H1 (cell line): ENCODE measurements around the gene MOB4. TPM values are rescaled to one million over a fixed set of nuclear protein-coding genes. Genes with fewer than 3 reads are reported as not detected.

Experiments
- CTCF ChIA-PET: fragments of 300-600 bp; sonication (Branson Sonifier 250); formaldehyde crosslinking; loops from one replicate; lab custom pipeline; 2021; ENCODE audit not compliant: partially characterized antibody; lab: Charles Lee
- POLR2A ChIA-PET: fragments of 300-600 bp; sonication (Branson Sonifier 250); formaldehyde crosslinking; loops from one replicate; lab custom pipeline; 2021; ENCODE audit warnings: inconsistent platforms; ENCODE audit not compliant: partially characterized antibody; lab: Charles Lee
- DNase-seq, 2 experiments: peaks; one replicate each; pipeline versions ENCODE4 v3.0.0 to v3.0.0-alpha.2; 2010 to 2022; ENCODE audit warnings: low spot score in 2 of 2, low read depth in 1 of 2, mixed read lengths in 1 of 2
- FAIRE-seq: peaks from 2 replicates; lab custom pipeline; 2011; peaks lifted over from hg19 to GRCh38; lab: Jason Lieb, UNC
- H2AFZ ChIP-seq: 2 replicates; pipeline ENCODE4 v1.8.1; 2012; ENCODE audit warnings: low read length, inconsistent platforms
- H2AK5ac ChIP-seq: 2 replicates; pipeline ENCODE4 v1.6.1; 2013; ENCODE audit warnings: low read depth, low read length
- H2BK120ac ChIP-seq: replicated peaks from 2 replicates; pipeline ENCODE3; 2013; ENCODE audit warnings: low read depth, low read length, inconsistent platforms
- H2BK12ac ChIP-seq: 2 replicates; pipeline ENCODE4 v1.6.1; 2013; ENCODE audit warnings: low read depth, low read length
- H2BK15ac ChIP-seq: 2 replicates; pipeline ENCODE4 v1.6.1; 2013; ENCODE audit warnings: low read length
- H2BK20ac ChIP-seq: 2 replicates; pipeline ENCODE4 v1.6.1; 2013; ENCODE audit warnings: low read length
- H2BK5ac ChIP-seq: 2 replicates; pipeline ENCODE4 v1.6.1; 2013; ENCODE audit warnings: low read depth, low read length
- H3K14ac ChIP-seq: 2 replicates; pipeline ENCODE4 v1.6.1; 2013; ENCODE audit warnings: inconsistent platforms; ENCODE audit not compliant: insufficient read length
- H3K18ac ChIP-seq: 2 replicates; pipeline ENCODE4 v1.6.1; 2013; ENCODE audit warnings: low read length; ENCODE audit errors: extremely low read depth
- H3K23ac ChIP-seq: 2 replicates; pipeline ENCODE4 v1.6.1; 2013; ENCODE audit warnings: inconsistent platforms; ENCODE audit not compliant: insufficient read length
- H3K23me2 ChIP-seq: 2 replicates; pipeline ENCODE4 v1.6.1; 2013; ENCODE audit warnings: low read depth, low read length
- H3K27ac ChIP-seq: 2 replicates; pipeline ENCODE4 v1.6.1; 2011; ENCODE audit warnings: low read depth, low read length, inconsistent platforms
- H3K27me3 ChIP-seq, 4 experiments: replicated peaks in 1 of 4; 1 replicate in 1 of 4; 2 replicates in 3 of 4; pipeline versions ENCODE4 v1.6.1 to v1.8.1; 2011 to 2013; ENCODE audit warnings: low read length in 3 of 4, mild to moderate bottlenecking in 3 of 4, inconsistent platforms in 2 of 4, mixed read lengths in 2 of 4, moderate library complexity in 1 of 4; ENCODE audit not compliant: control insufficient read depth in 3 of 4, insufficient read depth in 3 of 4; ENCODE audit errors: extremely low read depth in 1 of 4
- H3K36me3 ChIP-seq, 4 experiments: 2 replicates each; pipeline versions ENCODE4 v1.6.1 to v1.8.1; 2011 to 2013; ENCODE audit warnings: mild to moderate bottlenecking in 4 of 4, low read length in 3 of 4, moderate library complexity in 2 of 4, control low read depth in 1 of 4, inconsistent platforms in 1 of 4; ENCODE audit not compliant: insufficient read depth in 4 of 4, control insufficient read depth in 2 of 4
- H3K4ac ChIP-seq: replicated peaks from 2 replicates; pipeline ENCODE3; 2013; ENCODE audit warnings: low read length, low read depth, mixed read lengths, inconsistent platforms; ENCODE audit not compliant: insufficient read length
- H3K4me1 ChIP-seq, 4 experiments: replicated peaks in 1 of 4; 1 replicate in 1 of 4; 2 replicates in 3 of 4; pipeline versions ENCODE4 v1.6.1 to v1.8.1; 2011 to 2013; ENCODE audit warnings: low read length in 3 of 4, inconsistent platforms in 2 of 4, mixed read lengths in 1 of 4; ENCODE audit not compliant: insufficient read depth in 4 of 4, control insufficient read depth in 3 of 4
- H3K4me2 ChIP-seq, 2 experiments: 2 replicates each; pipeline versions ENCODE4 v1.6.1 to v1.8.1; 2011 to 2013; ENCODE audit warnings: low read depth in 2 of 2, low read length in 2 of 2, control low read depth in 1 of 2, inconsistent platforms in 1 of 2, mild to moderate bottlenecking in 1 of 2; ENCODE audit not compliant: insufficient read depth in 1 of 2
- H3K4me3 ChIP-seq, 4 experiments: fragments of 200-600, 300-600 bp in 1 of 4; sonication (generic), shearing (Covaris generic), sonication (Bioruptor Twin) in 1 of 4; 2 replicates each; pipeline versions ENCODE4 v1.5.1 to v1.8.1; 2011 to 2016; ENCODE audit warnings: low read length in 4 of 4, low read depth in 3 of 4, control low read depth in 2 of 4, inconsistent platforms in 2 of 4, mild to moderate bottlenecking in 2 of 4, mixed read lengths in 1 of 4, moderate library complexity in 1 of 4; ENCODE audit not compliant: insufficient read depth in 2 of 4; ENCODE audit errors: extremely low read depth in 1 of 4
- H3K56ac ChIP-seq: replicated peaks from 2 replicates; pipeline ENCODE3; 2013; ENCODE audit warnings: low read depth, mild to moderate bottlenecking, mixed read lengths, low read length, inconsistent platforms; ENCODE audit not compliant: insufficient read length
- H3K79me1 ChIP-seq: 2 replicates; pipeline ENCODE4 v1.6.1; 2013; ENCODE audit warnings: low read depth, low read length, control low read depth
- H3K79me2 ChIP-seq, 2 experiments: 2 replicates each; pipeline versions ENCODE4 v1.6.1 to v1.8.1; 2012 to 2013; ENCODE audit warnings: low read length in 2 of 2, mild to moderate bottlenecking in 2 of 2, inconsistent platforms in 1 of 2; ENCODE audit not compliant: insufficient read depth in 2 of 2, control insufficient read depth in 1 of 2
- H3K9ac ChIP-seq, 4 experiments: replicated peaks in 1 of 4; 1 replicate in 1 of 4; 2 replicates in 3 of 4; pipeline versions ENCODE4 v1.6.1 to v1.8.1; 2011 to 2013; ENCODE audit warnings: low read depth in 3 of 4, low read length in 3 of 4, control low read depth in 2 of 4, mild to moderate bottlenecking in 2 of 4, moderate library complexity in 2 of 4, inconsistent platforms in 1 of 4; ENCODE audit errors: extremely low read depth in 1 of 4
- H3K9me3 ChIP-seq, 2 experiments: 2 replicates each; pipeline versions ENCODE4 v1.6.1 to v1.8.1; 2012 to 2013; ENCODE audit warnings: mild to moderate bottlenecking in 2 of 2, moderate library complexity in 2 of 2, control low read depth in 1 of 2, inconsistent platforms in 1 of 2, low read depth in 1 of 2, low read length in 1 of 2, mixed read lengths in 1 of 2; ENCODE audit not compliant: insufficient read depth in 2 of 2
- H4K20me1 ChIP-seq, 2 experiments: replicated peaks in 1 of 2; 2 replicates each; pipeline versions ENCODE3 to v1.8.1; 2011 to 2013; ENCODE audit warnings: inconsistent platforms in 2 of 2, low read length in 2 of 2, mild to moderate bottlenecking in 1 of 2; ENCODE audit not compliant: insufficient read depth in 2 of 2, control insufficient read depth in 1 of 2
- H4K5ac ChIP-seq: 2 replicates; pipeline ENCODE4 v1.6.1; 2013; ENCODE audit warnings: low read length, low read depth, mixed read lengths, inconsistent platforms; ENCODE audit not compliant: insufficient read length
- H4K8ac ChIP-seq: 2 replicates; pipeline ENCODE4 v1.8.0; 2013; ENCODE audit warnings: mild to moderate bottlenecking, moderate library complexity, low read length, inconsistent platforms; ENCODE audit not compliant: insufficient read depth; ENCODE audit errors: extremely low read depth
- H4K91ac ChIP-seq: replicated peaks from 2 replicates; pipeline ENCODE3; 2013; ENCODE audit warnings: low read length, mixed read lengths, inconsistent platforms; ENCODE audit not compliant: insufficient read length
- BACH1 ChIP-seq: IDR thresholded peaks from 2 replicates; pipeline ENCODE4 v1.6.1; 2012; ENCODE audit warnings: low read length, improper control_type of control experiment
- BRCA1 ChIP-seq: IDR thresholded peaks from 2 replicates; pipeline ENCODE4 v1.6.1; 2012; ENCODE audit warnings: low read depth, low read length, improper control_type of control experiment
- CBX5 ChIP-seq: fragments of 300-800, 300-1000 bp; sonication (generic); IDR thresholded peaks from 2 replicates; pipeline ENCODE4 v1.7.1; 2016; ENCODE audit warnings: antibody characterized with exemption, low read length, low read depth
- CTBP2 ChIP-seq: IDR thresholded peaks from 2 replicates; pipeline ENCODE4 v1.7.0; 2011; ENCODE audit warnings: borderline replicate concordance, mild to moderate bottlenecking, moderate library complexity, mixed read lengths, low read length; ENCODE audit not compliant: insufficient read depth, insufficient read length
- EP300 ChIP-seq, 2 experiments: IDR thresholded peaks; 1 replicate in 1 of 2; 2 replicates in 1 of 2; pipeline ENCODE4 v1.6.1; 2011 to 2012; ENCODE audit warnings: low read depth in 2 of 2, low read length in 2 of 2, mild to moderate bottlenecking in 2 of 2, borderline replicate concordance in 1 of 2, inconsistent platforms in 1 of 2, moderate library complexity in 1 of 2
- JUND ChIP-seq: IDR thresholded peaks from 2 replicates; pipeline ENCODE4 v1.6.1; 2011; ENCODE audit warnings: mild to moderate bottlenecking, improper control_type of control experiment, low read length
- NANOG ChIP-seq: IDR thresholded peaks from 2 replicates; pipeline ENCODE4 v1.6.1; 2011; ENCODE audit warnings: low read length, low read depth, mild to moderate bottlenecking, inconsistent platforms; ENCODE audit not compliant: insufficient read depth, poor library complexity, severe bottlenecking
- POLR2AphosphoS5 ChIP-seq: IDR thresholded peaks from 2 replicates; pipeline ENCODE4 v1.6.1; 2011; ENCODE audit warnings: low read depth, low read length
- RNF2 ChIP-seq: fragments of 200-900, 300-1000 bp; sonication (generic); IDR thresholded peaks from 2 replicates; pipeline ENCODE4 v1.7.1; 2016; ENCODE audit warnings: borderline replicate concordance, low read depth, mild to moderate bottlenecking, antibody characterized with exemption, low read length; ENCODE audit not compliant: poor library complexity, severe bottlenecking; ENCODE audit errors: missing control alignments
- WGBS, 2 experiments: shearing (Covaris generic) in 1 of 2; methylation state at CpG; one replicate each; pipeline versions ENCODE4 v1.1.6 to v1.1.7; 2013 to 2015; ENCODE audit warnings: low lambda C conversion rate in 2 of 2, mixed read lengths in 2 of 2, inconsistent platforms in 1 of 2, low coverage in 1 of 2, missing lambda C conversion rate in 1 of 2; ENCODE audit not compliant: insufficient replicate concordance in 2 of 2, insufficient coverage in 1 of 2, insufficient read length in 1 of 2; ENCODE audit errors: extremely low coverage in 1 of 2, missing lambda C conversion rate in 1 of 2; 5-methylcytosine and 5-hydroxymethylcytosine counted together
- polyA plus RNA-seq, 7 experiments: library from polyadenylated mRNA; depleted of rRNA in 3 of 7; stranded (reverse) in 5 of 7; unstranded in 2 of 7; fragments of >200 nt in 5 of 7; fragments of 200-250 nt in 2 of 7; gene quantifications; 1 replicate in 5 of 7; 2 replicates in 1 of 7; 4 replicates in 1 of 7; pipeline versions ENCODE4 v1.2.1 to v1.2.3, GENCODE V29; 2011 to 2013; ENCODE audit warnings: missing spikeins in 2 of 7, mixed read lengths in 2 of 7
- total RNA-seq: library from RNA; stranded (reverse); fragmentation: NEBNext Ultra II Directional; extraction: Animal tissue kit (Norgen Biotek cat#: 25700); gene quantifications from 2 replicates; pipeline ENCODE4 v1.2.1, GENCODE V29; 2021
- TF ChIP-seq, protein P1 (sequence below): IDR thresholded peaks from 2 replicates; pipeline ENCODE4 v1.6.1; 2011; ENCODE audit warnings: low read length, improper control_type of control experiment

The MOB4 gene
- total and polyA plus RNA-seq, 2 of the 8 experiments (the other 6 are each of a cell fraction or from before 2014, with no cell fraction given) = 51.5 to 54.2 TPM

DNA sequence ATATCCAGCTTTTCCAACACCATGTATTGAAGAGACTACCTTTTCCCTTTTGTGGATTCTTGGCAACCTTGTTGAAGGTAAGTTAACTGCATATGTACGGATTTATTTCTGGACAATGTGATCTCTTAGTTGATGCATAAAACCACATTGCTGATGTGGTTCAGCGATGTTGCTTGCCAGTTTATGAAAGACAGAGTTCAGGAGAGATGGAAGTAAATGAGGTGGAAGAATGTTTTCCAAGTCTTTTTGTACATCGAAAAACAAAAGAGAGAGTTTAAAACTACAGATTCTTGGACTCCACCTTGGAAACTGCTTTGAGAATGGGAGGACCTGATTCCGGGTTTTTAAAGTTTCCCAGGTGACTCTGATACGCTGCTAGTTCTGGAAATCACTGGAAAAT lies 43.8 kb downstream of the MOB4 start:
- Histone ChIP-seq H3K27ac (no peak overlapping the region), H2BK15ac (no peak overlapping the region)

More for the DNA sequence above, 43.8 kb downstream of the MOB4 start:
- H3K23ac ChIP-seq = no peak overlapping the region
- H4K91ac ChIP-seq = no peak overlapping the region
- no peak overlapping the region for H3K18ac ChIP-seq
- H3K4me3 ChIP-seq = no peak overlapping the region
- DNase-seq = no peak
- no peak overlapping the region for H2BK20ac ChIP-seq
- no peak overlapping the region for H4K8ac ChIP-seq
- no peaks in the 10 kb centered on the region for H3K9me3 ChIP-seq
- TF ChIP-seq NANOG (no peak), JUND (no peak), EP300 (IDR thresholded peaks at IDR 0.05; ENCODE audit: borderline replicate concordance in 1 of 2, low read depth in 2 of 2, low read length in 2 of 2) (no peak), CBX5 (no peak), BRCA1 (no peak), POLR2AphosphoS5 (no peak), BACH1 (no peak), CTBP2 (no peak), RNF2 (no peak)
- TF ChIP-seq, protein P1, sequence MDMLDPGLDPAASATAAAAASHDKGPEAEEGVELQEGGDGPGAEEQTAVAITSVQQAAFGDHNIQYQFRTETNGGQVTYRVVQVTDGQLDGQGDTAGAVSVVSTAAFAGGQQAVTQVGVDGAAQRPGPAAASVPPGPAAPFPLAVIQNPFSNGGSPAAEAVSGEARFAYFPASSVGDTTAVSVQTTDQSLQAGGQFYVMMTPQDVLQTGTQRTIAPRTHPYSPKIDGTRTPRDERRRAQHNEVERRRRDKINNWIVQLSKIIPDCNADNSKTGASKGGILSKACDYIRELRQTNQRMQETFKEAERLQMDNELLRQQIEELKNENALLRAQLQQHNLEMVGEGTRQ = no peak
- TF ChIP-seq, all 59 proteins: peak for 0
- H3K79me2 ChIP-seq = no peaks in the 10 kb centered on the region
- no peak overlapping the region for H2AFZ ChIP-seq
- no peak overlapping the region for H3K9ac ChIP-seq
- H3K56ac ChIP-seq = no peak overlapping the region
- no peak overlapping the region for H2BK120ac ChIP-seq
- POLR2A ChIA-PET = interaction anchor here (1.8 kb wide), 1 partner anchor 12 kb away, joined by 3 read pairs; no protein-coding TSS in a partner anchor
- H4K5ac ChIP-seq = no peak overlapping the region
- H3K4ac ChIP-seq = no peak overlapping the region
- no peak overlapping the region for H3K14ac ChIP-seq
- no peak overlapping the region for H3K4me2 ChIP-seq
- H3K27me3 ChIP-seq = no peaks in the 10 kb centered on the region
- no peak overlapping the region for H2BK12ac ChIP-seq
- no peaks in the 10 kb centered on the region for H3K23me2 ChIP-seq
- H2AK5ac ChIP-seq = no peak overlapping the region
- H4K20me1 ChIP-seq = no peaks in the 10 kb centered on the region
- peaks cover 0 to 16% (median 0%) of the 10 kb centered on the region in 4 experiments; a peak in 2 of 8 replicates for H3K36me3 ChIP-seq
- H2BK5ac ChIP-seq = no peak overlapping the region
- no peaks in the 10 kb centered on the region for H3K4me1 ChIP-seq
- CTCF ChIA-PET = no interaction called here
- no peaks in the 10 kb centered on the region for H3K79me1 ChIP-seq
- FAIRE-seq = no peak
- 90% methylated on average over 5 of the region's 5 CpGs; no CpG with 5 or more reads in 1 of the 2 experiments for WGBS, 2 experiments
